Motor neuron (in vitro differentiated cells): ENCODE data around the gene TIMM10B. TPM values are rescaled to one million over a fixed set of nuclear protein-coding genes. Genes with fewer than 3 reads are reported as not detected.

ENCODE experiments used
- ATAC-seq, 8 experiments: fragments of 200-7000 bp; cut with Tn5 transposase; replicated peaks in 6 of 8; 2 replicates each; pipeline ENCODE4 v1.8.0; 2021; ENCODE audit warnings: mild to moderate bottlenecking in 8 of 8, moderate library complexity in 8 of 8
- H3K27ac ChIP-seq, 2 donors: fragments of 250-450 bp; sonication (Bioruptor Pico); 2 replicates each; pipeline ENCODE4 v1.9.0; 2021; ENCODE audit warnings: antibody characterized with exemption in 2 of 2, mild to moderate bottlenecking in 2 of 2, moderate library complexity in 1 of 2
- H3K4me1 ChIP-seq, 2 donors: fragments of 250-450 bp; sonication (Bioruptor Pico); replicated peaks in 1 of 2; 2 replicates each; pipeline ENCODE4 v1.6.1; 2021; ENCODE audit warnings: antibody characterized with exemption in 2 of 2, mild to moderate bottlenecking in 2 of 2, moderate library complexity in 1 of 2
- H3K4me3 ChIP-seq, 5 donors: fragments of 250-450 bp; sonication (Bioruptor Pico); 2 replicates each; pipeline ENCODE4 v1.9.0; 2021; ENCODE audit warnings: antibody characterized with exemption in 5 of 5, mild to moderate bottlenecking in 5 of 5, moderate library complexity in 4 of 5
- WGBS, 10 experiments: fragments of 450-650 bp; shearing (Covaris generic); methylation state at CpG; one replicate each; pipeline ENCODE4 v1.0.0; 2022; 5-methylcytosine and 5-hydroxymethylcytosine counted together
- in situ Hi-C, 9 experiments: fragments of 400-800 bp; cut with MboI; loops; one replicate each; pipeline ENCODE4 v1.15.0; 2021; ENCODE audit warnings: low sequenced_read_pairs in 9 of 9, low pct_unique_long_range_greater_than_20kb in 2 of 9; ENCODE audit not compliant: unreplicated experiment in 9 of 9
- total RNA-seq, 8 experiments: library from RNA; unstranded; fragments of 300-600 nt; gene quantifications; 2 replicates each; pipeline versions ENCODE4 v1.2.3 to v1.2.4, GENCODE V29; 2022

Gene TIMM10B, protein sequence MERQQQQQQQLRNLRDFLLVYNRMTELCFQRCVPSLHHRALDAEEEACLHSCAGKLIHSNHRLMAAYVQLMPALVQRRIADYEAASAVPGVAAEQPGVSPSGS
- total RNA-seq, result 10 to 100 TPM; 18.4 to 46.1 (median 31.6) TPM

DNA sequence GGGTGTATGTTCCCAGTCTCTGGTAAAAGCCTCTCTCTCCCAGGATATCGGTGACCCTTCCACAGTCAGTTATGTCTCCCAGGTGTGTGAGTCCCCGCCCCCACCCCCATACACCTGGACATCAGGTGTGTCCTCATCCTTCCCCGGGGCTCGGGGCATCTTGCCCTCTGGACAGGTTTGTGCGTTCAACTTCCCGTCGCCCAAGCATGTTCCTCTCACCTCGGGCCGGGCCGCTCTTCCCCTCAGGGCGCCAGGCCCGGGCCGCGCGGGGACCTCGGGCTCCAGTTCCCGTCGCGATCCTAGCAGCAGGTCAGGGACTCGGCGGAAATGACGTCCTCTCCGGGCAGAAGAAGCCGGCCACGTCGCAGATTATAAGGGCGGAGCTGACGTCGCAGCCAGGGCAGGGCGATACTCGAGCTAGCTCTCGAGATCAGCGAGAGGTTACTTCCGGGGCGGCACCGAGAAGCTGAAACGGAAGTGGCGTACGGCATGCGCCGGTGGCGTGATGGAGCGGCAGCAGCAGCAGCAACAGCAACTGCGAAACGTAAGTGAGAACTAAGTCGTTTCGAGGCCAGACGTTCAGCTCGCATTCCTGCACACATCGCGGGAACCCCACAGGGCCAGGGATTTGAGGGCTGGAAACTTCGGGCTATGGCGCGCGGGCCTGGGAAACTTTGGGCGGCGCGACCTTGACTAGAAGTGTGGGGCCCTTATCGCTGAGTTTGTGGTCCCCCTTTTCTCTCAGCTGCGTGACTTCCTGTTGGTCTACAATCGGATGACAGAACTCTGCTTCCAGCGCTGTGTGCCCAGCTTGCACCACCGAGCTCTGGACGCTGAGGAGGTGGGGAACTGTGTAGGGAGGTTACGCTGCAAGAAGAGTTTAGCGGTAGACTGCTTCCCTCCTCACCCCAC, at the start of gene TIMM10B, which contains the start of gene ARFIP2:
Gene TIMM10B, plus strand, starts transcription at position 490 of the 912 bp plus-strand sequence. Its CDS starts 16 bp downstream, at position 506.
Gene ARFIP2, minus strand, starts transcription at position 320 of the 912 bp plus-strand sequence. CDS start 910 bp downstream, outside the sequence.
- 0 to 2% (median 0%) methylated on average over 1 to 25 of the region's 66 CpGs; no CpG with 5 or more reads in 5 of the 10 experiments for WGBS, 10 experiments
- in situ Hi-C loops, result no loop called here

DNA sequence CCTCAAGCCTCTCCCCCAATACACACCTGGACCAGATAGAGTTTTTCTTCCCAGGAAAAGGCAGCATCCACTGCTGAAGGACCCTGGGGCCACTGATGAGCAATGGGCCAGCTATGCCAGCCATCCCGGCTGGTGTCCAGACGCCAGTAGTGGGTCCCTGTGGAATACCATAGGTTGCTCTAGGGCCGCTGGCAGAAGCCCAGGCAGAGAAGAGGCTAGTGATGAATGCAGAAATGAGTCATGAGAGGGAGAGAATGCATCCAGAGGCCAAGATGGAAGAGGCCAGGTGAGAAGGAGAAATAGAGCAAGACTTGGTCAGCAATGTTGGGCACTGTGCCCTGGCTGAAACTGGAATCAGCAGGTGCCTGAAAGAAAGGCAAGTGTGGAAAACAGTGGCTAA, 49.4 kb upstream of the TIMM10B start:
- Histone ChIP-seq H3K4me3 (no peak overlapping the region), H3K27ac (no peak overlapping the region), H3K4me1 (no peaks in the 10 kb centered on the region)
- ATAC-seq, result no peak
- 12 to 100% (median 55%) methylated on average over 1 to 3 of the region's 3 CpGs; no CpG with 5 or more reads in 3 of the 10 experiments for WGBS, 10 experiments
- in situ Hi-C loops, result no loop called here

More for the DNA sequence above, at the start of gene TIMM10B, which contains the start of gene ARFIP2:
- Histone ChIP-seq H3K27ac (peak within 1 kb of the TSS; percentile 83 to 97), H3K4me1 (peaks cover 12 to 13% of the 10 kb centered on the region in 2 donors), H3K4me3 (peak within 1 kb of the TSS; percentile 67 to 98 (median 95))
- ATAC-seq, result peak; percentile 90 to 99 (median 97)

DNA sequence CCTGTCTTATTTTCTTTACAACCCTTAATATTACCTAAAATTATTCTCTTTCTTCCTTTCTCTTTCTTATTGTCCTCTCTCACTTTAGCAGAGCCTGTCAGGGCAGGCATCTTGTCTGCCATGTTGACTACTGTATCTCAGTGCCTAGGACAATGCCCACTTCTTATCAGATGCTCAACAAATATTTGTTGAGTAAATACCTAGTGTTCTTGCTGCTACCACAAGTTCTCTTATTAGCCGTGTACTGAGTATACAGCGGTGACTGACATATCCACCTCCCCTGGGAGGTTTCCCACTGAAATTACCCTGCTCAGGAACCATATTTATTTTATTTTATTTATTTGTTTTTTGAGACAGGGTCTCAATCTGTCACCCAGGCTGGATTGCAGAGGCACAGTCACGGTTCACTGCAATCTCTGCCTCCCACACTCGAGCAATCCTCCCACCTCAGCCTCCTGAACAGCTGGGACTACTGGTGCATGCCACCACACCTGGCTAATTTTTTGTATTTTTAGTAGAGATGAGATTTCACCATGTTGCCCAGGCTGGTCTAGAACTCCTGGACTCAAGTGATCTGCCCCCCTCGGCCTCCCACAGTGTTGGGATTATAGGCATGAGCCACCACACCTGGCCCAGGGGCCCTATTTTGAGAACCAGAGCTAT, 47.2 kb upstream of the TIMM10B start:
- H3K4me3 ChIP-seq, result no peak overlapping the region
- in situ Hi-C loops, result no loop called here
- H3K27ac ChIP-seq, result no peak overlapping the region
- ATAC-seq, result peak in 1 of 8 experiments; percentile 49
- 30 to 100% (median 69%) methylated on average over 1 to 5 of the region's 5 CpGs for WGBS, 10 experiments
- H3K4me1 ChIP-seq, result no peaks in the 10 kb centered on the region

DNA sequence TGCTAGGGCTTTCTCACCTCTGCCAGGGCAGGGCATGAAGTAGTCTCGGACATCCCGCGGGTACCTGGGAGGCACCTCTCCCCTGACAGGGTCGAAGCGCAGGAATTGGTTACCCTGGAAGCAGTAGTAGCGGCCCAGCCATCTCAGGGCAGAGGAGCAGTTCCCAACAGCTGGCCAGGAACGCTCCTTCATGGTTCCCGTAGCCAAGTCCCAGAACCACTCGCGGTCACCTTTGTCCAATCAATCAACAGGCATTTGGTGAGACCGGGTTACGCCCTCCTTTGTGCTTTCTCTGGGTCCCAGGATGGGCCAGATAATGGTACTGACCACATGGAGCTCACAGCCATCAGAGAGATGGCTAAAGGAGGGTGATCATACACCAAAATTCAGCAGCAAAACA, 43.9 kb upstream of the TIMM10B start:
- in situ Hi-C loops, result no loop called here
- no peak for ATAC-seq
- H3K4me3 ChIP-seq, result no peak overlapping the region
- H3K4me1 ChIP-seq, result no peaks in the 10 kb centered on the region
- no peak overlapping the region for H3K27ac ChIP-seq
- WGBS, 10 experiments, result 60 to 100% (median 93%) methylated on average over 1 to 9 of the region's 12 CpGs; no CpG with 5 or more reads in 4 of the 10 experiments

DNA sequence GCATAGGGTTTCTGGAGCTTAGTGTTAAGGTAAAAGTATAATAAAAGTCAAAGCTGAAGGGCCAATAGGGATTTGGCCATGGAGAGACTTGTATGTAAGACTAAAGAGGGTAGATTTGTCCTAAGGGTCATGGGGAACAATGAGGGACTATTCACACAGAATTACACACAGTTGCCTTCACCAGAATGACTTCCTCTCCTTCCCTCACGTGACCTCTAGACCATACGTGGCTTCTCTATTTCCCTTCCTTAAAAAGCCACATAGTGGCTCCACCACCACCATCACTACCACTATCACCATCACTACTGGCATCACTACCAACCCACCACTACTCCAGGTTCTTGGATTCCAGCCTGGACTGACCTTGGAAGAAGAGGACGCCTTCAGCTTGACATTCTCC, 43.3 kb upstream of the TIMM10B start:
- Histone ChIP-seq H3K27ac (no peak overlapping the region), H3K4me3 (no peak overlapping the region), H3K4me1 (no peaks in the 10 kb centered on the region)
- no peak for ATAC-seq
- 63 to 100% (median 83%) methylated on average over 2 to 3 of the region's 3 CpGs; no CpG with 5 or more reads in 3 of the 10 experiments for WGBS, 10 experiments
- in situ Hi-C loops, result no loop called here

DNA sequence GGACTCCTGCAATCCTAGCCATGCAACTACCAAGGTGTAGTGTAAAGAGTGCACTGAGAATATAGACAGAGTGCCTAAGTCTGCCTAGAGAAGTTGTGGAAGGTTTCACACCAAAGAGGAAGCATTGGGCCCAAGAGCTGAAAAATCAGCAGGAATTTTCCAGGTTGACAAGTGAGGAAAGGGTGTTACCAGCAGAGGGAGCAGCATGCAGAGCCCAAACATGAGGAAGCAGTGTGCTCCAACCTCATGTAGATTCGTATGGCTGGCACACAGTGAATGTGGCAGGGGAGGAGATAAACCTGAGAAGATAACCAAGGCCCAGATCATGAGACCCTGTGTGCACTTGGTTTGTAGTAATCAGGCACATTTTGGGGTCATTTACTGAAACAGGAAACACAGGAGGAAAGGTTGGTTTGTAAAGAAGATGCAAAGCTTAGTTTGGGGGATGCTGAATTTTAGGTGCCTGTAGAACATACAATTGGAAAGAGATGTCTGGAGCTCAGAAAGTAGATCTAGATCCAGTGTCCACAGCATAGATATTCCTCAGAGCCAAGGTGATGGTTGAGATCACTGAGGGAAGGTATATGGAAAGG, 42.2 kb upstream of the TIMM10B start:
- peak; percentile 44 to 85 (median 60) for ATAC-seq
- Histone ChIP-seq H3K4me1 (no peaks in the 10 kb centered on the region), H3K4me3 (no peak overlapping the region), H3K27ac (no peak overlapping the region)
- in situ Hi-C loops, result no loop called here
- 0 to 20% (median 0%) methylated on average over 1 of the region's 1 CpG; no CpG with 5 or more reads in 4 of the 10 experiments for WGBS, 10 experiments

DNA sequence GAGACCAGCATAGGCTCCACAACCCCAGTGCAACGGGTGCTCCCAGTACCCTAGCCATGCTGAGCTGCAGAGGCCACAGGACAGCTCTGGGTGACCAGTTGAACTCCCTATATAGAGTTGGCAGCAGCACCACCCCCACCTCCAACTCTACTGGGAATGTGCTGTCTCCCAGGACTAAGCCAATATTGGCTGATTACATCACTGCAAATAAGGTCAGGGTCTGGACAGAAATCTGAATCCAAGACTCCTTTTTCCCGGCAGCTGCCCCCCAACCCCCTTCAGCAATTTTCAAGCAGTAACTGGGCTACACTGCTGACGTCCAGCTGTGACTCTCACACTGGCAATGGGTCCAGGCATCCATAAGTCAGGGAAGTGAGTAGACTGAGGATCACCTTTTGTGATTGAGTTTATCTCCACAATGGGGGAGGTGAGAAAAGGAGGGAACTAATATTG, 40.4 kb upstream of the TIMM10B start, which contains the start of gene HPX:
Gene HPX, minus strand, starts transcription at position 82 of the 453 bp plus-strand sequence. Its CDS starts 24 bp downstream, at position 58.
- WGBS, 10 experiments, result 33 to 100% (median 63%) methylated on average over 1 to 3 of the region's 3 CpGs; no CpG with 5 or more reads in 5 of the 10 experiments
- in situ Hi-C loops, result loop anchor here in 1 of 9 experiments (5.0 kb wide), 1 partner anchor 59 kb away; no protein-coding TSS in a partner anchor

DNA sequence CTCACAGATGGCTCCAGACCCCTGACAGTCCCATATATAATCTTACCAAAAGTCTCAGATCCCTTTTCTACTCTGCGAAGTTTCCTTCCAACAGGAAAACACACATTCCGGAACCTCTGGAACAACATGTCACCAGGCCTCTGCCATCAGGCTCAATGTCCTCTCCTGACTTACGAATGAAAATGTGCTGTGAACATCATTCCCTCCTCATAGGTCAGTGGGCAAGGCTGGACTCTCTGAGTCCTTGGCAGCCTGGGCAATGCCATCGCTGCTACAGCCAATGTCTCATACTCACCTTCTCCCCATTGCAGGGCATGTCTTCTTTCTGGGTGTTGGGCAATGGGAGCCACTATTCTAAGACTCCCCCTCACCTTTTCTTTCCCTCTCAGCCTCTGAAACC, 38.9 kb upstream of the TIMM10B start:
- WGBS, 10 experiments, result 60 to 100% (median 85%) methylated on average over 1 to 4 of the region's 4 CpGs; no CpG with 5 or more reads in 2 of the 10 experiments
- Histone ChIP-seq H3K4me1 (no peaks in the 10 kb centered on the region), H3K4me3 (no peak overlapping the region), H3K27ac (no peak overlapping the region)
- no peak for ATAC-seq
- in situ Hi-C loops, result loop anchor here in 1 of 9 experiments (5.0 kb wide), 1 partner anchor 60 kb away; no protein-coding TSS in a partner anchor

More for the DNA sequence above, 40.4 kb upstream of the TIMM10B start, which contains the start of gene HPX:
- peak in 1 of 8 experiments; percentile 70 for ATAC-seq
- H3K4me3 ChIP-seq, result no peak within 1 kb of the TSS
- no peaks in the 10 kb centered on the region for H3K4me1 ChIP-seq
- H3K27ac ChIP-seq, result no peak within 1 kb of the TSS

DNA sequence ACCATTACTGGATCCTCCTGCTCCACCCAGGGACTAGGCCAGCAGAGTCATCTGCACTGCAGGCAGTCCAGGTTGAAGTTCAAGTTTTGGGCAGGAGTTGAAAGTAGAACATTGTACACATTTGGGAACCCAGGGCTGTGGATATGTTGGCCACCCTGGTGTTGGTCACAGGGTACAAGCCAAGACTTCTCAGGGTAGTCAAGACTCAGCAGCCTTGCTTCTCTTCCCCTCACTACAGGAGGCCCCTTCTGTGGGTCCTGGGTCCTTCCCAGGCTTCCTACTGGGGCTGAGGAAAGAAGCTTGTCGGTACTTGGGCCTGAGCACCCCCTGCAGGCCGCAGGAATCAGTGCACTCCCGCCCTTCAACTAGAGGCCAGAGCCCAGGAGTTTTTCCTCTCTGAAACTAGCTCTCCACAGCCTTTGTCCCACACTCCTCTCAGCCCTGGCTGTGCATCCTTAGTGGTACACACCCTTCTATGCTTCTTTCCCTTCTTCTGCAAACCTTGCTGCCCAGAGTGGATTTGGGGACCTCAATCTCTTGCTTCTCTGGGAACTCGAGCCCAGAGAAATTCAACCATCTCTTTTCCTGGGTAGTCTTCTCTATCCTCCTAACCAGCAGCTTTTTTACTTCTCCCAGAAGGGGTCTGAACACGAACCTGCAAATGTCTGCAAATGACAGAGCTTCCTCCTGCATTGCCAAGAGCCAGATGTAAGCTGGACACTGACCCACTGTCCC, 37.9 kb upstream of the TIMM10B start:
- Histone ChIP-seq H3K27ac (no peak overlapping the region), H3K4me3 (no peak overlapping the region), H3K4me1 (no peaks in the 10 kb centered on the region)
- WGBS, 10 experiments, result 11 to 80% (median 20%) methylated on average over 1 to 4 of the region's 5 CpGs; no CpG with 5 or more reads in 4 of the 10 experiments
- in situ Hi-C loops, result loop anchor here in 1 of 9 experiments (5.0 kb wide), 1 partner anchor 61 kb away; no protein-coding TSS in a partner anchor
- peak; percentile 82 to 93 (median 86) for ATAC-seq

DNA sequence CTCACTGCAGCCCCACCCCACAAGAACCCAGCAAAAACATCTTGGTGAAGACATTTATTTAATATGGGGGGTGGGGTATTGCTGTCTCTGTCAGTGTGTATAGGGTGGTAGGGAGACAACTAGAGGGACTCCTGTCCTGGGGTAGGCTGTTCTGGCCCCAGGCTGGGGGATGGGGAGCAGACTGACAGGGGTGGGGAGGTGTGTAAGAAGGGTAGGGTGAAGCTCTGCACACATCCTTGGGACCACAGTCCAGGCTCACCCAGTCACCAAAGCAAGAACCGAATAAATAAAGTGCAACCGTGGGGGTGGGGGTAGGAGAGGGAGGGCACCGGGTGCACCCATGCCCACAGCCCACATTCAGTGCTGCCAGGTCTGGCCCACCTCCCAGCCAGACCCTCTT, 32.7 kb upstream of the TIMM10B start:
- Histone ChIP-seq H3K27ac (no peak overlapping the region), H3K4me1 (no peaks in the 10 kb centered on the region), H3K4me3 (no peak overlapping the region)
- no CpG with 5 or more reads among the region's 3 CpGs for WGBS, 10 experiments
- in situ Hi-C loops, result no loop called here
- ATAC-seq, result no peak

DNA sequence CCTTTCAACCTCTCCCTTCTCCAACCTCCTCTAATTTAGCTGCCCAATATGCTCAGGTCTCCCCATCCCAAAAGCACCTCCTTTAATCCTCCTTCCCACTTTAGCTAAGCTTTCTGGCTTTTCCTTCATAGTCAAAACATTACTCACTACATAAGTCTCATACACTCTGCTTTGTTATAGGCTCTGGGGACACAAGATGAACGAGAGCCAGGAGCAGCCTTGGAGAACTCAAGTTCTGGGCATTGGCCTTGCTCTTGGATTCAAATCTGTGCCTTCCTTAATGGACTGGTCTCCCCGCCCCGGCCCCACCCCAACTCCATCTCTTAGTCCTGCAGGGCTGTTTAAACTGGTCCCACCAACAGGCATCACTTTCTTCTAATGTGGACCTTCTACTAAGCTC, 29.1 kb upstream of the TIMM10B start:
- 80 to 100% (median 80%) methylated on average over 1 to 3 of the region's 3 CpGs; no CpG with 5 or more reads in 7 of the 10 experiments for WGBS, 10 experiments
- ATAC-seq, result no peak
- Histone ChIP-seq H3K4me1 (no peaks in the 10 kb centered on the region), H3K27ac (no peak overlapping the region), H3K4me3 (no peak overlapping the region)
- in situ Hi-C loops, result no loop called here

DNA sequence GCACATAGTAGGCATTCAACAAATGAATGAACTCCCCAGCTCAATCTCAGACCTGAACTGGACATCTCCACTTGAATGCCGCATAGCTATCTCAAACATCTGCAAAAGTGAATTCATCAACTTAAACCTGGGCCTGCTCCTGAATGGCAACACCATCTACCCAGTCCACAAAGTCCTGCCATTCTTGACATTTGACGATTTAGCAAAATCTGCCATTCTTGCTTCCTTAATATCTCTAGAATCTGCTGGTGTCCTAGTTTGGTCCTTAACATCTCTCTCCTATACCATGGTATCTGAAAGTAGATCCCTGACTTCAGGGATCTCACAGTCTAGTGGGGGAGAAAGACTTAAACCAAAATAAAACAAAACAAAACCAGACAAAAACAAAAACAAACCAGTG, 28.1 kb upstream of the TIMM10B start:
- in situ Hi-C loops, result no loop called here
- H3K4me3 ChIP-seq, result no peak overlapping the region
- no peak overlapping the region for H3K27ac ChIP-seq
- WGBS, 10 experiments, result 86 to 100% (median 100%) methylated on average over 1 to 2 of the region's 2 CpGs; no CpG with 5 or more reads in 4 of the 10 experiments
- no peak for ATAC-seq
- H3K4me1 ChIP-seq, result no peaks in the 10 kb centered on the region
